ENCODE results near the gene EXPH5. TPM values are rescaled to one million over a fixed set of nuclear protein-coding genes. Genes with fewer than 3 reads are reported as not detected.

Gene EXPH5
- total and polyA plus RNA-seq, 2 donors (not counting 1 experiment from before 2014, with no cell fraction given): 0.12 to 0.37 TPM

- ChIA-PET CTCF (no interaction called here), POLR2A (no interaction called here)
- no peak overlapping the region for H3K27ac Mint-ChIP-seq
- no peak overlapping the region for H3K27ac ChIP-seq (ENCODE audit: low read length in 2 of 2)
- H3K4me1 ChIP-seq (ENCODE audit: control insufficient read depth in 2 of 2, insufficient read depth in 2 of 2, low read length in 2 of 2): no peaks in the 10 kb centered on the region
- H3K9me3 Mint-ChIP-seq (ENCODE audit: insufficient read depth): no peaks in the 10 kb centered on the region
- 95% methylated on average over 10 of the region's 10 CpGs for WGBS (ENCODE audit: insufficient coverage)
- intact Hi-C loops (cut with micrococcal nuclease): no loop called here
- no peaks in the 10 kb centered on the region for H3K36me3 ChIP-seq (replicated peaks in 1 of 2; ENCODE audit: control extremely low read depth in 1 of 2, control insufficient read depth in 1 of 2, extremely low read depth in 1 of 2, insufficient read depth in 2 of 2, low read length in 1 of 2)
- H2AFZ ChIP-seq (ENCODE audit: insufficient read depth, low read depth, low read length, poor library complexity, severe bottlenecking): no peak overlapping the region
- DNase-seq: no peak
- H4K20me1 ChIP-seq (ENCODE audit: control insufficient read depth, insufficient read depth, low read length, poor library complexity, severe bottlenecking): no peaks in the 10 kb centered on the region
- peaks cover 0 to 2% (median 0%) of the 10 kb centered on the region in 3 donors for H3K9me3 ChIP-seq (ENCODE audit: control extremely low read depth in 1 of 3, control insufficient read depth in 2 of 3, insufficient read depth in 1 of 3, low read length in 2 of 3)
- H3K4me1 Mint-ChIP-seq: no peaks in the 10 kb centered on the region
- no peak overlapping the region for H3K4me3 Mint-ChIP-seq
- peaks cover 19% of the 10 kb centered on the region for H3K27me3 Mint-ChIP-seq
- TF ChIP-seq CTCF (IDR thresholded peaks at IDR 0.05): no peak
- TF ChIP-seq EZH2 (IDR thresholded peaks at IDR 0.05; ENCODE audit: borderline replicate concordance, insufficient read depth, low read depth, low read length, poor library complexity, severe bottlenecking): no peak
- H3K79me2 ChIP-seq (ENCODE audit: control insufficient read depth, insufficient read depth, low read length): no peaks in the 10 kb centered on the region
- no peak overlapping the region for H3K9ac ChIP-seq (ENCODE audit: low read length)
- no peak overlapping the region for H3K4me3 ChIP-seq (ENCODE audit: control extremely low read depth in 1 of 5, extremely low read depth in 1 of 5, insufficient read depth in 1 of 5, low read depth in 2 of 5, low read length in 4 of 5)
- peaks cover 0 to 1% (median 0%) of the 10 kb centered on the region in 4 experiments for H3K27me3 ChIP-seq (replicated peaks in 1 of 4; ENCODE audit: control extremely low read depth in 1 of 4, control insufficient read depth in 3 of 4, insufficient read depth in 4 of 4, low read length in 3 of 4)
- no peak overlapping the region for H3K4me2 ChIP-seq (replicated peaks; ENCODE audit: low read depth, low read length, poor library complexity, severe bottlenecking)
- no peak for ATAC-seq (ENCODE audit: low read depth)
These were observed 75.0 kb downstream of the EXPH5 start for GRCh38 chr11:108518581-108518980.

GRCh38 chr11:108516125-108516524 is 77.4 kb downstream of the EXPH5 start:
- H3K4me3 ChIP-seq (ENCODE audit: control extremely low read depth in 1 of 5, extremely low read depth in 1 of 5, insufficient read depth in 1 of 5, low read depth in 2 of 5, low read length in 4 of 5): no peak overlapping the region
- H3K4me3 Mint-ChIP-seq: no peak overlapping the region
- 100% methylated on average over 2 of the region's 4 CpGs for whole genome bisulfite sequencing (ENCODE audit: insufficient coverage)
- no peaks in the 10 kb centered on the region for H3K36me3 ChIP-seq (replicated peaks in 1 of 2; ENCODE audit: control extremely low read depth in 1 of 2, control insufficient read depth in 1 of 2, extremely low read depth in 1 of 2, insufficient read depth in 2 of 2, low read length in 1 of 2)
- no peak overlapping the region for H3K27ac Mint-ChIP-seq
- intact Hi-C loops (cut with micrococcal nuclease): no loop called here
- H3K27me3 ChIP-seq (replicated peaks in 1 of 4; ENCODE audit: control extremely low read depth in 1 of 4, control insufficient read depth in 3 of 4, insufficient read depth in 4 of 4, low read length in 3 of 4): peaks cover 0 to 5% (median 0%) of the 10 kb centered on the region in 4 experiments
- POLR2A ChIA-PET: no interaction called here
- H2AFZ ChIP-seq (ENCODE audit: insufficient read depth, low read depth, low read length, poor library complexity, severe bottlenecking): no peak overlapping the region
- no peaks in the 10 kb centered on the region for H3K4me1 ChIP-seq (ENCODE audit: control insufficient read depth in 2 of 2, insufficient read depth in 2 of 2, low read length in 2 of 2)
- TF ChIP-seq EZH2 (IDR thresholded peaks at IDR 0.05; ENCODE audit: borderline replicate concordance, insufficient read depth, low read depth, low read length, poor library complexity, severe bottlenecking) (no peak), CTCF (IDR thresholded peaks at IDR 0.05) (no peak)
- no peaks in the 10 kb centered on the region for H3K9me3 Mint-ChIP-seq (ENCODE audit: insufficient read depth)
- no peak overlapping the region for H3K27ac ChIP-seq (ENCODE audit: low read length in 2 of 2)
- no peaks in the 10 kb centered on the region for H3K79me2 ChIP-seq (ENCODE audit: control insufficient read depth, insufficient read depth, low read length)
- CTCF ChIA-PET: no interaction called here
- no peaks in the 10 kb centered on the region for H4K20me1 ChIP-seq (ENCODE audit: control insufficient read depth, insufficient read depth, low read length, poor library complexity, severe bottlenecking)
- peaks cover 0 to 2% (median 0%) of the 10 kb centered on the region in 3 donors for H3K9me3 ChIP-seq (ENCODE audit: control extremely low read depth in 1 of 3, control insufficient read depth in 2 of 3, insufficient read depth in 1 of 3, low read length in 2 of 3)
- peaks cover 22% of the 10 kb centered on the region for H3K27me3 Mint-ChIP-seq
- H3K4me1 Mint-ChIP-seq: no peaks in the 10 kb centered on the region
- ATAC-seq (ENCODE audit: low read depth): no peak
- H3K9ac ChIP-seq (ENCODE audit: low read length): no peak overlapping the region
- DNase-seq: no peak
- H3K4me2 ChIP-seq (replicated peaks; ENCODE audit: low read depth, low read length, poor library complexity, severe bottlenecking): no peak overlapping the region
